D721Med (cell line): Measurements from ENCODE around the gene ERGIC1.
"Not testable (repeated sequence)": the region's sequence is repeated elsewhere in the genome, so short reads cannot be mapped to it uniquely, and the experiment has no call there.

Experiments used
- DNase-seq: peaks from one replicate; pipeline ENCODE4 v3.0.0; 2011; ENCODE audit warnings: low spot score; ENCODE audit not compliant: insufficient read length
- FAIRE-seq: peaks from 2 replicates; lab custom pipeline; 2011; peaks lifted over from hg19 to GRCh38; lab: Jason Lieb, UNC
- CTCF ChIP-seq: IDR thresholded peaks from 2 replicates; pipeline ENCODE4 v1.5.1; 2012; ENCODE audit warnings: mild to moderate bottlenecking, control low read depth; ENCODE audit not compliant: insufficient read depth; ENCODE audit errors: missing control alignments

Gene ERGIC1

GRCh38 chr5:172859966-172860365, 25.9 kb downstream of the ERGIC1 start:
- no peak for TF ChIP-seq CTCF
- DNase-seq (no peak), FAIRE-seq (no peak)

DNA sequence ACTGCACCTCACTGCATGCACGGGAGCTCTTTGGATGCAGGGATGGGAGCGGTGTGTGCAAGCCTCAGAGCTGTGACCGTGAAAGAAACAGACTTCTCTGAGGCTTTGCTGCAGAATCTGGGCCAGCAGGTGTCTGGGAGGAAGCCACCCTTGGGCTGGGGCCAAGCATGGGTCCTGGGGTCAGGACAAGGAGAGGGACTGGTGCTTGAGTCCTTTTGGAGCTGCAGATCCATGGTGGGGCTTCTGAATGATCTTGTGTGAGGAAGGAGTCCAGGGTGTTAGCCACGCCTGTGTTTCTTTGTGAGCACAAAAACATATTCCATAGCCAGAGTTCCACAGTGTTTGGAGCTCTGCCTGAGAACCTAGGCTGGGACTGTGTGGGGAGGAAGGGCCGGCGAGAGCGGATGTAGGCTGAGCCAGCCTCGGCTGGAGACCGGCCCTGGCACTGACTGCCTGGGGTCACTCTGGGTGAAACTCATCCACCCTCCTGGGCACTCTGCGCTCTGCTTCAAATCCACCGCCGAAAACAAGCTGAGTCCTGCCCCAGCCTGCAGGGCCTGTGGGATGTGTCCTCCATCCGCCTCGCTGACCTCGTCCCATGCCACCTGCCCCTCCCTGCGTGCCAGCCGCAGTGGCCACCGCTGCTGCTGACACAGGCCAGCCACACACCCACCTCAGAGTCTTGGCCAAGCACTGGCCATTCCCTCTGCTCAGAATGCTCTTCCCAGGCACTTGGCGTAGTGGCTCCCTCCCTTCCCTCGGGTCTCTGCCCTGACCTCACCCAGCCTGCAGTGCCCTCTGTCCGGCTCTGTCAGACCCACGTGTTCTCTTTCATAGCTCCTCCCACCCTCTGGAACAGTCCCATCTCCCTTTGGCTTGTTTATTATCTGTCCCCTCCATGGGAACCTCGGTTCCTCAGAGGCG, 26.7 kb downstream of the ERGIC1 start:
- TF ChIP-seq CTCF = no peak
- no peak for DNase-seq
- no peak for FAIRE-seq

DNA sequence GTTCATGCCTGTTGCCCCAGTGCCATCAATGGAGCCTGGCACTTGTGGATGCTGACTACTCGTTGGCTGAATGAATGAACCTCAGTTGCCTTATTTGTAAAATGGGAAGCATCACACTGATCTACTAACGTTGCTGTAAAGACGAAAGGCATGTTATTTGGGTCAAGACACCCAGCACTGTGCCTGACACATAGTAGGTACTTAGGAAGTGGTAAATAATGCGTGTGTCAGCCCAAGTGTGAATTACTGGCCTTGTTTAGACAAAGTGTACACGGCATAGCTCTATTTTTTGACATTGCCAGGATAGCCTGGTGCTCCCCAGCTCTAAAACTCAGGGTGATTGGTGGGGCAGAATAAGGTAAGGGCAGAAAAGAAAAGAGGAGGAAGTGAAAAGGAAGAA, 27.4 kb downstream of the ERGIC1 start:
- DNase-seq (no peak), FAIRE-seq (no peak)
- no peak for TF ChIP-seq CTCF

DNA sequence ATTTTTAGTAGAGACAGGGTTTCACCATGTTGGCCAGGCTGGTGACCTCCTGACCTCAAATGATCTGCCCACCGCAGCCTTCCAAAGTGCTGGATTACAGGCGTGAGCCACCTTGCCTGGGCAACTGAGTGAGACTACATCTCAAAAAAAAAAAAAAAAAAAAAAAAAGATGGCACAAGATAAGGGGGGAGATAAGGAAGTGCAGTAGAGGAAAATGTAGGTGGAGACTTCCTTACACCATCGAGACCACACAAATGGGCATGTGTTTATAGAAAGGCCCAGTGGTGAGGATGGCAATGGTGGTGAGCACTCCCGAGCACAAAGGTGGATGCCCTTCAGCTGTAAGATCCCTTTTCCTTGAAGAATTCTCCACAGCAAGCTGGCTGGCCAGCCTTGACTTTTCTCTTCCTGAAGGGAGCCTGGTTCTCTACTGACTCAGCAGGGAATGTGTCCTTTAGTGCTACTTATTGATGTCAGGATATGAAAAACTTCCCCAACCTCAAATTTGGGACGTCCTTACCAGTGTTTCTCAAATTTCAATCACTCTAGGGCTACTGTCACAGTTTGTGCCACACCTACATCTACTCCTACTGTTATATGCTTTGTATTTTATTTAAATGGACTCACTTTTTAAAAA, 28.2 kb downstream of the ERGIC1 start:
- no peak for FAIRE-seq
- DNase-seq = no peak
- TF ChIP-seq CTCF = no peak

DNA sequence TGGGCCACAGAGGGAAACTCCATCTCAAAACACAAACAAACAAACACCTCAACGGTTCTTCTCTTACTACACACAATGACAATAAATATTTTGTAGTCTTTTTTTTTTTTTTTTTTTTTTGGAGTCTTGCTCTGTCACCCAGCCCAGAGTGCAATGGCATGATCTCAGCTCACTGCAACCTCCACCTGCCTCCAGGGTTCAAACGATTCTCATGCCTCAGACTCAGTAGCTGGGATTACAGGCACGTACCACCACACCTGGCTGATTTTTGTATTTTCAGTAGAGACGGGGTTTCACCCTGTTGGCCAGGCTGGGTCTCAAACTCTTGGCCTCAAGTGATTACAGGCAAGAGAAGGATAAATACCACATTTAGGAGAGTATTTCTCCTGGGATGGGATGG, 30.1 kb downstream of the ERGIC1 start:
- not testable (repeated sequence) for FAIRE-seq

GRCh38 chr5:172864747-172865146, 30.7 kb downstream of the ERGIC1 start:
- FAIRE-seq (no peak), DNase-seq (no peak)
- TF ChIP-seq CTCF = no peak

More for the DNA sequence above, 30.1 kb downstream of the ERGIC1 start:
- DNase-seq = not testable (repeated sequence)

- no peak for TF ChIP-seq CTCF
- FAIRE-seq = no peak
These were observed 32.3 kb downstream of the ERGIC1 start for GRCh38 chr5:172866378-172866777.

More at GRCh38 chr5:172866378-172866777, 32.3 kb downstream of the ERGIC1 start:
- DNase-seq = no peak
